ENCODE measurements around the gene PCID2.
A peak's percentile ranks its signal among the peaks of the same experiment; 100 is the strongest.

PCID2 gene

GRCh38 chr13:113150550-113151365, 57.7 kb downstream of the PCID2 start:
- DNase-seq (ENCODE audit: low read depth in 2 of 3, low spot score in 1 of 3) = no peak

- no peak for DNase-seq (ENCODE audit: low read depth in 2 of 3, low spot score in 1 of 3)
Measured at GRCh38 chr13:113149711-113150549, 58.5 kb downstream of the PCID2 start.

- DNase-seq (ENCODE audit: low read depth in 2 of 3, low spot score in 1 of 3) = no peak
Measured at GRCh38 chr13:113148940-113149503, 59.4 kb downstream of the PCID2 start.

GRCh38 chr13:113148407-113148806, 60.1 kb downstream of the PCID2 start:
- no peak for DNase-seq (ENCODE audit: low read depth in 2 of 3, low spot score in 1 of 3)

DNA sequence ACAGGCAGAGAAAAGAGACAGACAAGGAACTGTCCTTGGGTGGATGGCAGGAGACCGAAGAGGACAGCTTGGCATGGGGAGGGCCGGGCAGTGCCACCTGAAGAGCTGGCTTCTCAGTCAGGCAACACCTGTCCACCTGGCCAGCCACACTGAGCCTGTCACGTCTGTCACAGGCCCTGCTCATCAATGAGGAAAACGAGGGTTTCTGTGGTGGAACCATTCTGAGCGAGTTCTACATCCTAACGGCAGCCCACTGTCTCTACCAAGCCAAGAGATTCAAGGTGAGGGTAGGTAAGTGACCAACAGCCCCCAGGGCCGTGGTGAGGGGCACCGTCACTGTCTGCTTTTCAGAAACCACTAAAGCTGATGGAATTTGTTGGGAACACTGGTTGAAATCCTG, 61.3 kb downstream of the PCID2 start:
- DNase-seq (ENCODE audit: low read depth in 2 of 3, low spot score in 1 of 3) = no peak

- DNase-seq (ENCODE audit: low read depth in 2 of 3, low spot score in 1 of 3) = no peak
Measured at GRCh38 chr13:113146750-113147149, 61.7 kb downstream of the PCID2 start.

DNA sequence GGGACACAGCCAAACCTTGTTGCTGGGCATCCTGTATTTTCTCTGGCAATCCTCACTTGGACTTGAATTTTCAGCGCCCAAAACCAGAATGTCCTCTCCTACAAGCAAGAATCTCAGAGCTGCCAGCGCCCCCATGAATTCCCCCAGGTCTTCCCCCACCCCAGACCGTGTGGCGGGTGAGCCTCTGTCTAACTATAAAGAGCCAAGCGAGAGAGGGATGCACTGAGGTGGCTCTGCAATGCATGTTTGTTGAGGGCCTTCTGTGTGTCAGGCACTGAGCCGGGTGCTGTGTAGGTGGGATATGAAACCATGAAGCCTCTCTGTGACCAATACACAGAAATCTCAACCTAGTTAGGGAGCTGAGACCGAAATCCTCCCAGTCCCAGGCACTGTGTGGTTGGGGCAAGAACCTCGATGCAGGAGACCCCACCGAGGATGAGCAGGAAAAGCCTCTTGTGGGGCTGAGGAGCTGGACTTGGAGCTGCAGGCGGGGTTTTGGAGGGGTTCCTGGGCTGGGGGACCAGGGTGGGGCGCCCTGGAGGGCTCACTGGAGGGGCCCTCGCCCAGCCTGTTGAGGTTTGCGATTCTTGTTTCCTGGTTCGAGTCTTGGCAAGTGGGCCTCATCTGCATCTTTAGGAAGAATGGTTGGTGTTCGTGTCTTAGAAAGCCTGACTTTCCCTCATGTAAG, 62.4 kb downstream of the PCID2 start:
- no peak for DNase-seq (ENCODE audit: low read depth in 2 of 3, low spot score in 1 of 3)

GRCh38 chr13:113145496-113145895, 63.0 kb downstream of the PCID2 start:
- peak in 2 of 3 donors; percentile 26 to 62 for DNase-seq (ENCODE audit: low read depth in 2 of 3, low spot score in 1 of 3)

- DNase-seq (ENCODE audit: low read depth in 2 of 3, low spot score in 1 of 3) = no peak
Measured at GRCh38 chr13:113144255-113144629, 64.2 kb downstream of the PCID2 start.

GRCh38 chr13:113143466-113144254, 64.8 kb downstream of the PCID2 start:
- no peak for DNase-seq (ENCODE audit: low read depth in 2 of 3, low spot score in 1 of 3)

DNA sequence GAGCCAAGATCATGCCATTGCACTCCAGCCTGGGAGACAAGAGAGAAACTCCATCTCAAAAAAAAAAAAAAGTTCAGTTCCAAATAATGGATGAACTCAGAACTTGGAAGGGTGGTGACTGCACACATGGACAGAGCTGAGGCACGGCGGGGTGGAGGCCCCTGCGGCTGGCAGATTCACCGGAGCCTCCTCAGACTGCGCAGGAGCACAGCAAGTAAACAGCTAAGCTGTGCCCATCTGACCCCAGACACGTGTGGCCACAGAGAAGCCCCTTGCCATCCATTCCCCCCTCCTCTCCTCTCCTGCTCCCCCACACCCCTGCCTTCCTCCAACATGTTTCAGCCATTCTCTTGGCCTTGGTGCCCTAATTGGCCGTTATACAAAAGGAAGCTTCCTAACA, 65.6 kb downstream of the PCID2 start:
- DNase-seq (ENCODE audit: low read depth in 2 of 3, low spot score in 1 of 3) = no peak

- DNase-seq (ENCODE audit: low read depth in 2 of 3, low spot score in 1 of 3) = no peak
Measured at GRCh38 chr13:113141601-113141970, 66.9 kb downstream of the PCID2 start.

DNA sequence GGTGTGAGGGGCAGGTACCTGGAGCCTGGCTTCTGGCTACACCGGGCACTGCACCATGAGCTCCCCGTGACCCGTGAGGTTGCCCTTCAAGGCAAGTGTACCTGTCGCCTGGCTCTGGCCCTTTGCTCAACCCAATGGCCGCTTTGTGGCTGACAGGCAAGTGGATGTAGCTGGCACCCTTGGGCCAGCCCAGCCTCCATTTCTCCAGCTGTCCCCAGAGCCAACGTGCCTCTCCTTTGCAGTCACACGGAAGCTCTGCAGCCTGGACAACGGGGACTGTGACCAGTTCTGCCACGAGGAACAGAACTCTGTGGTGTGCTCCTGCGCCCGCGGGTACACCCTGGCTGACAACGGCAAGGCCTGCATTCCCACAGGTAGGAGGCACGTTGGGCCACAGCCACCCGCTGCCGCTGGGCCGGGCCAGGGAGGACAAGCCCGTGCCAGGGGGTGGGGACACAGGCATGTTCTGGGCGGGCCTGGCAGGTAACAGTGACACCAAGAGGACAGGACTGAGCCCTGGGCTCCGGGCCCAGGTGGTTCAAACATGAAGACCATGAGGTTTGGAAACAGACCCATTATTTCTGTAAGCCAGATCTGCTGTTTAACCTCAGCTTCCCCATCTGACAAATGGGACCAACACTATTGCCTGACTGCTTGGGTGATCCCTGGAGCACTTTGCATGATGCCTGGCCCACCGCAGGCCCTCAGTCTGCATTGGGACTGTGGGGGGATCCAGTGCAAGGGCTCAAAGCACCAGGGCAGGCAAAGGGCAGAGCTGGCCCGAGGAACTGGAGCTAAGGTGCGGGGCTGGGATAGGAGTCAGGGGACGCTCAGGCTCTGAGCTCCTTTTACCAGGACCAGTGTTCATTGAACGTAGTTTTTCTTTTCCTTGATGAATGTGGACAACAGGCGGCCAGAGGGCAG, 67.5 kb downstream of the PCID2 start:
- no peak for DNase-seq (ENCODE audit: low read depth in 2 of 3, low spot score in 1 of 3)

GRCh38 chr13:113139577-113139976, 68.9 kb downstream of the PCID2 start:
- no peak for DNase-seq (ENCODE audit: low read depth in 2 of 3, low spot score in 1 of 3)

GRCh38 chr13:113138792-113139551, 69.5 kb downstream of the PCID2 start:
- no peak for DNase-seq (ENCODE audit: low read depth in 2 of 3, low spot score in 1 of 3)

DNA sequence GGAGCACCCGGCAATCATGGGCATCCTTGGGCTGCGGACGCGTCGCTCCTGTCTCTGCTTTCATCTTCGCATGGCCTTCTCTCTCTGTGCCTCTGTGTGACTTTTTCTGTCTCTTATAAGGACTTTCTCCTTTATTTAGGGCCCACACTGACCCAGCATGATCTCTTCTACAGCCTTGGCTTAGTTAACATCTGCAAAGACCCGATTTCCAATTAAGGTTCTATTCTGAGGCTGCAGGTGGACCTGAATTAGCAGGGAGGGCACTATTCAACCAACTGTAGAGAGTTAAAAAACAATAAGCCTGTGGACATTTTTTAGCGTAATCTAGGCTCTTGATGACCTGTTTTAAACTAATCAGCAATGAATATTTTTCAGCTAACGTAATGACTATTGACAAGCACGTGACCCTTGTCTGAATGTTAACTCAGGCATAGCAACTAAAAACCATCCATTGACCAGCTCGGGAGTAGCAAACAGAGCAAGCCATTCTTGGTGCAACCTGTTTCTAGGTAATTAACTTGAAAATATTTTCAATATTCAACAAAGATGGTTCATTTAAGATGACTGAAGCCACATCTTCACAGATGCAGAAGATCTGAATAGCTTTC, 70.7 kb downstream of the PCID2 start:
- DNase-seq (ENCODE audit: low read depth in 2 of 3, low spot score in 1 of 3) = no peak

DNA sequence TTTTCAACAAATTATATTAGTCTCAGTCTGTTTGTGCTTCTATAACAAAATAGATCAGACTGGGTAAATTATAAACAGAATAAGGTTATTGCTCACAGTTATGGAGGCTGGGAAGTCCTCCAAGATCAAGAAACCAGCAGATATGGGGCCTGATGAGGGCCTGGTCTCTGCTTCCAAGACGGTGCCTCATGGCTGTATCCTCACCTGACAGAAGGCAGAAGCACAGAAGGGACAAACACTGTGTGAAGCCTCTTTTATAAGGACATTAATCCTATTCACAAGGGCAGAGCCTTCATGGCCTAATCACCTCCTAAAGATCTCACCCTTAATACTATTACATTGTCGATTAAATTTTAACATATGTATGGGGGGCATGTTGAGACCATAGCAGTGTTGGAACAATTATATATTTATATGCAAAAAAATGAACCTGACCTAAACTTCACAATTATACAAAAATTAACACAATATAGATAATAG, 73.1 kb downstream of the PCID2 start:
- DNase-seq (ENCODE audit: low read depth in 2 of 3, low spot score in 1 of 3) = no peak

All from stimulated activated CD4-positive, alpha-beta T cell treated with anti-CD3 and anti-CD28 coated beads, Interleukin-12 subunit alpha, Interleukin-12 subunit beta, amount 100 ng/mL, for 48 hours (primary cell).